CD4-positive, alpha-beta memory T cell (primary cell): Measurements from ENCODE around the gene RBFOX2. TPM values are rescaled to one million over a fixed set of nuclear protein-coding genes. Genes with fewer than 3 reads are reported as not detected.

Experiments
- CTCF ChIA-PET: fragments of 350-600 bp; sonication (Branson Sonifier 250); formaldehyde crosslinking; loops from one replicate; lab custom pipeline; 2021; ENCODE audit warnings: inconsistent platforms; ENCODE audit not compliant: partially characterized antibody; lab: Charles Lee
- POLR2A ChIA-PET: fragments of 350-600 bp; sonication (Branson Sonifier 250); formaldehyde crosslinking; loops from one replicate; lab custom pipeline; 2021; ENCODE audit not compliant: partially characterized antibody; lab: Charles Lee
- DNase-seq, 5 donors: peaks; one replicate each; pipeline versions ENCODE4 v3.0.0 to v3.0.0-alpha.2; 2020 to 2022; ENCODE audit warnings: mixed read lengths in 1 of 5
- H3K27ac ChIP-seq: one replicate; pipeline ENCODE4 v1.7.0; 2013; ENCODE audit warnings: low read depth, low read length
- H3K27me3 ChIP-seq: 2 replicates; pipeline ENCODE4 v1.7.0; 2013; ENCODE audit warnings: mild to moderate bottlenecking, low read length, moderate library complexity; ENCODE audit not compliant: insufficient read depth
- H3K36me3 ChIP-seq: 2 replicates; pipeline ENCODE4 v1.7.0; 2013; ENCODE audit warnings: mild to moderate bottlenecking, low read length, moderate library complexity; ENCODE audit not compliant: insufficient read depth
- H3K4me1 ChIP-seq: 2 replicates; pipeline ENCODE4 v1.7.0; 2013; ENCODE audit warnings: mild to moderate bottlenecking, low read length, moderate library complexity; ENCODE audit not compliant: insufficient read depth
- H3K4me3 ChIP-seq, 2 donors: one replicate each; pipeline ENCODE4 v1.7.0; 2013; ENCODE audit warnings: low read length in 2 of 2, mild to moderate bottlenecking in 1 of 2
- H3K9me3 ChIP-seq, 2 donors: one replicate each; pipeline ENCODE4 v1.7.0; 2013; ENCODE audit warnings: low read length in 2 of 2, control low read depth in 1 of 2; ENCODE audit not compliant: control insufficient read depth in 1 of 2
- H3K27ac Mint-ChIP-seq, 7 donors: one replicate each; pipeline ENCODE4 v1.8.0; 2020 to 2021; ENCODE audit warnings: mixed read lengths in 7 of 7, mild to moderate bottlenecking in 6 of 7, inconsistent platforms in 3 of 7, moderate library complexity in 3 of 7
- H3K27me3 Mint-ChIP-seq, 2 donors: one replicate each; pipeline ENCODE4 v1.8.0; 2020 to 2021; ENCODE audit warnings: mixed read lengths in 2 of 2
- H3K36me3 Mint-ChIP-seq, 2 donors: one replicate each; pipeline ENCODE4 v1.8.0; 2020 to 2021; ENCODE audit warnings: mixed read lengths in 2 of 2, inconsistent platforms in 1 of 2, mild to moderate bottlenecking in 1 of 2
- H3K4me1 Mint-ChIP-seq, 4 donors: one replicate each; pipeline ENCODE4 v1.8.0; 2020 to 2021; ENCODE audit warnings: mixed read lengths in 4 of 4, mild to moderate bottlenecking in 1 of 4
- H3K4me3 Mint-ChIP-seq, 8 donors: one replicate each; pipeline ENCODE4 v1.8.0; 2020 to 2021; ENCODE audit warnings: mixed read lengths in 8 of 8, mild to moderate bottlenecking in 7 of 8, moderate library complexity in 6 of 8, inconsistent platforms in 3 of 8
- H3K9me3 Mint-ChIP-seq, 8 donors: one replicate each; pipeline ENCODE4 v1.8.0; 2020 to 2021; ENCODE audit warnings: mixed read lengths in 8 of 8, mild to moderate bottlenecking in 5 of 8, inconsistent platforms in 3 of 8, moderate library complexity in 1 of 8
- intact Hi-C: fragments of 100-400 bp; cut with micrococcal nuclease; formaldehyde crosslinking; loops from one replicate; pipeline ENCODE4 v1.15.1; 2023
- polyA plus RNA-seq, 2 donors: library from polyadenylated mRNA; unstranded; fragments of 300-500 nt; fragmentation: Illumina TruSeq; gene quantifications; one replicate each; pipeline ENCODE4 v1.2.3, GENCODE V29; 2021
- total RNA-seq, 2 experiments: library from RNA; stranded (reverse); gene quantifications; one replicate each; pipeline ENCODE4 v1.2.3, GENCODE V29; 2021

RBFOX2 gene
- total and polyA plus RNA-seq, 4 experiments from 2014 or later = 0.68 to 1.3 (median 1.0) TPM

DNA sequence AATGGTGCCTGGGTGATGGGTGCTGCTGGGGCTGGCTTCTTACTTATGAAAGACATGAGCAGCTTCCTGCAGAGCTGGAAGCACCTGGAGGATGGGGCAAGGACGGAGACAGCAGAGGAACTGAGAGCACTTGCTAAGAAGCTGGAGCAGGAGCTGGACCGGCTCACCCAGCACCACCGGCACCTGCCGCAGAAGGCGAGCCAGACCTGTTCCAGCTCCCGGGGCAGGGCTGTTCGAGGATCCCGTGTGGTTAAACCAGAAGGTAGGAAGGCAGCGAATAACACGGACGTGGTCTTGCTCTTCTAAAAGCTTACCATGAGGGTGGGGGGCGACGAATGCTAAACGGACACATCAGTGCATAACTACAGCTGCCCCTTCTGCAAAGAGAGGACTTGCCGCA lies 301.7 kb downstream of the RBFOX2 start:
- intact Hi-C loops = no loop called here
- CTCF ChIA-PET = no interaction called here
- Mint-ChIP-seq H3K27me3 (peaks cover 6 to 7% of the 10 kb centered on the region in 2 donors), H3K36me3 (no peaks in the 10 kb centered on the region), H3K4me3 (no peak overlapping the region), H3K4me1 (no peaks in the 10 kb centered on the region), H3K27ac (no peak overlapping the region), H3K9me3 (no peaks in the 10 kb centered on the region)
- Histone ChIP-seq H3K27me3 (no peaks in the 10 kb centered on the region), H3K36me3 (no peaks in the 10 kb centered on the region), H3K4me1 (no peaks in the 10 kb centered on the region), H3K9me3 (no peaks in the 10 kb centered on the region), H3K27ac (no peak overlapping the region), H3K4me3 (no peak overlapping the region)
- DNase-seq = no peak
- POLR2A ChIA-PET = interaction anchor here (0.9 kb wide), 1 partner anchor 66 kb away, joined by 3 read pairs; no protein-coding TSS in a partner anchor

DNA sequence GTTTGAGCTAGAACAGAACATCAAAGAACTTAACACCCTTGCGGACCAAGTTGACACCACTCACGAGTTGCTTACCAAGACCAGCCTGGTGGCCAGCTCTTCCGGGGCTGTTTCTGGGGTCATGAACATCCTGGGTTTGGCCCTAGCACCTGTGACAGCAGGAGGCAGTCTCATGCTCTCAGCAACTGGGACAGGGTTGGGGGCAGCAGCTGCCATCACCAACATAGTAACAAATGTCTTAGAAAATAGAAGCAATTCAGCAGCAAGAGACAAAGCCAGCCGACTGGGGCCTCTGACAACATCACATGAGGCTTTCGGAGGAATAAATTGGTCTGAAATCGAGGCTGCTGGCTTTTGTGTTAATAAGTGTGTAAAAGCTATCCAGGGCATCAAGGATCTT lies 302.2 kb downstream of the RBFOX2 start:
- Histone ChIP-seq H3K4me1 (no peaks in the 10 kb centered on the region), H3K9me3 (no peaks in the 10 kb centered on the region), H3K27me3 (no peaks in the 10 kb centered on the region), H3K36me3 (no peaks in the 10 kb centered on the region), H3K4me3 (no peak overlapping the region), H3K27ac (no peak overlapping the region)
- no peak for DNase-seq
- ChIA-PET CTCF (interaction anchor here (0.8 kb wide), 1 partner anchor 379 kb away, joined by 3 read pairs; no protein-coding TSS in a partner anchor), POLR2A (no interaction called here)
- Mint-ChIP-seq H3K36me3 (no peaks in the 10 kb centered on the region), H3K9me3 (no peaks in the 10 kb centered on the region), H3K27ac (peak overlapping the region in 1 of 7 donors; percentile 19), H3K27me3 (peaks cover 3 to 7% of the 10 kb centered on the region in 2 donors), H3K4me3 (no peak overlapping the region), H3K4me1 (no peaks in the 10 kb centered on the region)
- intact Hi-C loops = no loop called here

DNA sequence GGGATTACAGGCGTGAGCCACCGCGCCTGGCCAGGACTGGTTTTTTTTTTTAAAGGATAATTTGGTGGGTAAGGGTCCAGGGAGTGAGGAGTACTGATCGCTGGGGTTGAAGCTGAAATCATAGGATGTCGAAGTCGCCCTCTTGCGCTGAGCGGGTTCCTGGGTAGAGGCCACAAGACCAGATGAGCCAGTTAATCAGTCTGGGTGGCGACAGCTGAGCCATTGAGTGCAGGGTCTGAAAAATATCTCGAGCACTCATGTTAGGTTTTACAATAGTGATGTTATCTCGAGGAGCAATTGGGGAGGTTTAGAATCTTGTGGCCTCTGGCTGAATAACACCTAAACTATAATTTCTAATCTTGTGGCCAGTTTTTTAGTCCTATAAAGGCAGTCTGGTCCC lies 303.1 kb downstream of the RBFOX2 start:
- no peaks in the 10 kb centered on the region for H3K9me3 ChIP-seq
- Mint-ChIP-seq H3K4me1 (no peaks in the 10 kb centered on the region), H3K9me3 (no peaks in the 10 kb centered on the region), H3K27ac (no peak overlapping the region), H3K36me3 (no peaks in the 10 kb centered on the region), H3K4me3 (no peak overlapping the region), H3K27me3 (peaks cover 3% of the 10 kb centered on the region in 2 donors)
- ChIA-PET CTCF (interaction anchor here (0.8 kb wide), 1 partner anchor 378 kb away, joined by 3 read pairs; no protein-coding TSS in a partner anchor), POLR2A (no interaction called here)
- H3K4me1 ChIP-seq = no peaks in the 10 kb centered on the region
- no peak for DNase-seq
- H3K36me3 ChIP-seq = no peaks in the 10 kb centered on the region
- intact Hi-C loops = no loop called here
- H3K27ac ChIP-seq = no peak overlapping the region
- no peaks in the 10 kb centered on the region for H3K27me3 ChIP-seq
- H3K4me3 ChIP-seq = no peak overlapping the region

DNA sequence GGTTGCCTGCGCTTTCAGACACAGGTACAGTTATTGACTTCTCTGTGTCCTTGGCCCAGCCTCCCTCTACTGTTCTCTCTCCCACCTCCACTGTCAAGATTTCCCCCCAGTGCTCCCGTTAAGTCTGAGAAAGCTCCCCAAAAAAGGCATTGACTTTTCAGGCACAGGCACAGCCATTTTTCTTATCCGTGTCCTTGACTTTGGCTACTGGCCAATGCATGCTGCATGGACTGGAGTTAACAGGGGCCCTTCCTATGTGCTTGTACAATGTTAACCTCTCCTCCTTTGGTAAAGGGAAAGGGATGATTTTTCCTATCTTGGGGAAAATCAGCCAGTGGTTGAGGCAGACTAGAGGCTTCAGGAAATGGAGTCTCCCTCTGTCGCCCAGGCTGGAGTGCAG lies 306.7 kb downstream of the RBFOX2 start:
- POLR2A ChIA-PET = no interaction called here
- no peaks in the 10 kb centered on the region for H3K4me1 Mint-ChIP-seq

DNA sequence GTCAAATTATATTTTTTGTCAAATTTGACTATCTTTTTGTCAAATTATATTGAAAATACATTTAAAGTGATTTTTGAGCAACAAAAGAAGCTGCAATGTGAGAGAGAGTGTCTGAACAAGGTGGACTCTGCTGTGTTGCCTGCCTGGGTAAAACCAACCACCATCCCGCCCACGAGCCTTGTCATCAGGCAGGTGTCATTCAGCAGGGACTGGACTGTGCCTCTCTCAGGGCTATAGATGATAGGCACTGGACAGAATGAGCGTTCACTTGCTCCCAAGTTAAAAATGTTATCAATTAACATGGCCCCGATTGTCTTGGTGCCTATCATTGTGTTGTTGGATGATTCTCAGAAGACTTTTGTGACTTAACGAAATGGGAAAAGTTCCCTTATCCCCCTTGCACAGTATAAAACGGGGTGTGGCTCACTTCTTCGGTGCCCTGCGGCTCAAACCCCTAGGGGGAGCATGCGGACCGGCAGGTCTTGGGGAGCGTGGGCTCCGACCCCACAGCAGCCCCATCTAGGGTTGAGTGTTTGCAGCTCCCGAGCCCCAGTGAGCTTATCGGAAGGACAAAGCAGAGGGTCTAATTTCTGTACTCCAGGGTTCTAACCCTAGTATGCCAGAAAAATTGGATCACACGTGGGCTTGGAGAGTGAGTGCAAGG lies 309.3 kb downstream of the RBFOX2 start:
- ChIA-PET POLR2A (no interaction called here), CTCF (no interaction called here)
- intact Hi-C loops = no loop called here
- Histone ChIP-seq H3K9me3 (no peaks in the 10 kb centered on the region), H3K27ac (no peak overlapping the region), H3K4me3 (no peak overlapping the region), H3K27me3 (no peaks in the 10 kb centered on the region), H3K4me1 (no peaks in the 10 kb centered on the region), H3K36me3 (no peaks in the 10 kb centered on the region)
- H3K9me3 Mint-ChIP-seq = peaks cover 0 to 2% (median 0%) of the 10 kb centered on the region in 8 donors
- no peak overlapping the region for H3K27ac Mint-ChIP-seq
- DNase-seq = no peak
- peaks cover 4 to 12% of the 10 kb centered on the region in 2 donors for H3K27me3 Mint-ChIP-seq
- no peak overlapping the region for H3K4me3 Mint-ChIP-seq
- H3K4me1 Mint-ChIP-seq = no peaks in the 10 kb centered on the region
- H3K36me3 Mint-ChIP-seq = no peaks in the 10 kb centered on the region

More for the DNA sequence above, 306.7 kb downstream of the RBFOX2 start:
- CTCF ChIA-PET = no interaction called here
- no peak overlapping the region for H3K27ac ChIP-seq
- no peak for DNase-seq
- no peak overlapping the region for H3K4me3 Mint-ChIP-seq
- H3K4me3 ChIP-seq = no peak overlapping the region
- no peaks in the 10 kb centered on the region for H3K36me3 Mint-ChIP-seq
- H3K36me3 ChIP-seq = no peaks in the 10 kb centered on the region
- intact Hi-C loops = no loop called here
- H3K4me1 ChIP-seq = no peaks in the 10 kb centered on the region
- no peaks in the 10 kb centered on the region for H3K9me3 Mint-ChIP-seq
- no peak overlapping the region for H3K27ac Mint-ChIP-seq
- H3K27me3 ChIP-seq = no peaks in the 10 kb centered on the region
- H3K27me3 Mint-ChIP-seq = peaks cover 0 to 3% of the 10 kb centered on the region in 2 donors
- H3K9me3 ChIP-seq = no peaks in the 10 kb centered on the region

DNA sequence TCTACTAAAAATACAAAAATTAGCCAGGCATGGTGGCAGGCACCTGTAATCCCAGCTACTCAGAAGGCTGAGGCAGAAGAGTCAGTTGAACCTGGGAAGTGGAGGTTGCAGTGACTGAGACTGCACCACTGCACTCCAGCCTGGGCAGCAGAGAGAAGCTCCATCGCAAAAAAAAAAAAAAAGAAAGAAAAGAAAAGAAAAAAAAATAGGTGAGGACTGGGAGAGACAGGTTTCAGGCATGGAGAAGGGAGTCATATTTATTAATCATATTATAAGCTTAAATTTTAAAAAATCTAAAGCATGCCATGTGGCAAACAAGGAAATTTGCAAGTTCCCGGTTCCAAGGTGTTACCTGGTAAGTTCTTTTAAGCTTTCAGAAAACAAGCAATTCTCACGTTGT lies 311.1 kb downstream of the RBFOX2 start, which contains the start of gene APOL5:
APOL5 (plus strand) TSS at position 301 of the 400 bp plus-strand sequence; CDS start at position 301, 0 bp downstream.
- intact Hi-C loops = no loop called here
- Histone ChIP-seq H3K27ac (no peak within 1 kb of the TSS), H3K36me3 (no peaks in the 10 kb centered on the region), H3K27me3 (no peaks in the 10 kb centered on the region), H3K9me3 (no peaks in the 10 kb centered on the region), H3K4me3 (no peak within 1 kb of the TSS), H3K4me1 (no peaks in the 10 kb centered on the region)
- Mint-ChIP-seq H3K4me1 (no peaks in the 10 kb centered on the region), H3K36me3 (peaks cover 1 to 4% of the 10 kb centered on the region in 2 donors), H3K27ac (no peak within 1 kb of the TSS), H3K27me3 (peaks cover 14 to 22% of the 10 kb centered on the region in 2 donors), H3K4me3 (no peak within 1 kb of the TSS), H3K9me3 (peaks cover 2 to 13% (median 7%) of the 10 kb centered on the region in 8 donors)
- ChIA-PET POLR2A (no interaction called here), CTCF (no interaction called here)
- DNase-seq = no peak

DNA sequence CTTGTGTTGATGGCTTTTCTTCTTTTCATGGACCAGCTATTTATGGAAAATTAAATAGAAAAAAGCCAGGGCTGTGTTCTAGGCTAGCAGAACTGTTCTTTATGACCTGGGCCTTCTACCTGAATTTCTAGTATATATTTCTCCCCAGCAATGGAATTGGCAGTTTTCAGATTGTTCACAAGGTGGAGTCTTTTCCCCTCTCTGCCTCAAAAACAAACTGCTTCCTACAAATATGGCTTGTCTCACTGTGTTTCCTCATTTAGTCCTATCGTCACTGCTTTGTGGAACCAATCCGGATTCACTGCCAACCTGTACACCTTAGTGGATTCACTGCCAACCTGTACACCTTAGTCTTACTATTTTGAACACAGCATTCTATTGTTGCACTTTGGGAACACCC lies 316.0 kb downstream of the RBFOX2 start:
- DNase-seq = no peak
- Histone ChIP-seq H3K27ac (no peak overlapping the region), H3K27me3 (no peaks in the 10 kb centered on the region), H3K4me1 (no peaks in the 10 kb centered on the region), H3K4me3 (no peak overlapping the region), H3K9me3 (no peaks in the 10 kb centered on the region), H3K36me3 (no peaks in the 10 kb centered on the region)
- Mint-ChIP-seq H3K9me3 (peaks cover 2 to 13% (median 7%) of the 10 kb centered on the region in 8 donors), H3K27me3 (peaks cover 14 to 22% of the 10 kb centered on the region in 2 donors), H3K27ac (peak overlapping the region in 1 of 7 donors; percentile 9), H3K4me1 (no peaks in the 10 kb centered on the region), H3K36me3 (peaks cover 1 to 4% of the 10 kb centered on the region in 2 donors), H3K4me3 (no peak overlapping the region)
- ChIA-PET CTCF (no interaction called here), POLR2A (no interaction called here)
- intact Hi-C loops = no loop called here
